DMS153 treated with DMSO at 0.1 percent for 48 hours (cell line): ENCODE measurements around the gene POLR3B.
"Not testable (repeated sequence)": the region's sequence is repeated elsewhere in the genome, so short reads cannot be mapped to it uniquely, and the experiment has no call there.

ENCODE experiments used
- DNase-seq: peaks from one replicate; lab custom pipeline; 2025; ENCODE audit not compliant: unreplicated experiment; lab: John Stamatoyannopoulos, UW

POLR3B gene

DNA sequence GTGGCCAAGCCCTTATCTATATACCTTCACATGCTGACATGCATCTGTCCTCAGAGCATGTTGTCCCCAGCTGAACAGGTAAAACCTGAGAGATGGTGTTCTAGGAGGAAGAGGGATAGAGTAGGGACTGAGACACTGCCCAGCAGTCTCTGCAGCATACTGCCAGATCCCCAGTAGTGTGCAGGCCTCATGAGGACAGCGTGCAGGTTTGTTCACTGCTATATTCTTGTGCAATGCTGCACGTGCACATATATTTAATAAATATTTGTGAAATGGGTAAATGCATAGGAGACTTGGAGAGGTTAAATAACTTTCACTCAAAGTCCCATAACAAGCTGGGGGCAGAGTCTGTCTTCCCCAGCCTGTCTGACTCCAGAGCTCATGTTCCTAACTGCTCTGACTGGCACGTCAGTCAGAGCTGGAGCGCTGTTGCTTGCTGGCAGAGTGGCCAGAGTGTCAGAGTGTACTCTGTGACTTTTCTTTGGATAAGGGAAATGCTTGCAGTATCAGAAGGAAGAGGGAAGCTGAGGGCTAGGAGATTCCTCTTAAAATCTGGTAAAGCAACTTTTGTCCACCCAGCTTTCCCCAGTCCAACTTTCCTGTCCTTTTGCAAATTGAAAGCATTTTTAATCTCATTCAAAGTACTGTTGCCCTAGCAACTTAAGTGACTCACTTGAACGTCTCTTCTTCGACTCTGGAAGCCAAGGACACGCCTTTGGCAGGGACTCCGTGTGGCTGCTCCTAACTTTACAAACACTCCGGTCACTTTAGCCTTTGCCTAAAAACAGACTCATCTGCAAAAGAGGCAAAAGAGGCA, 14.9 kb upstream of the POLR3B start:
- DNase-seq, result no peak

DNA sequence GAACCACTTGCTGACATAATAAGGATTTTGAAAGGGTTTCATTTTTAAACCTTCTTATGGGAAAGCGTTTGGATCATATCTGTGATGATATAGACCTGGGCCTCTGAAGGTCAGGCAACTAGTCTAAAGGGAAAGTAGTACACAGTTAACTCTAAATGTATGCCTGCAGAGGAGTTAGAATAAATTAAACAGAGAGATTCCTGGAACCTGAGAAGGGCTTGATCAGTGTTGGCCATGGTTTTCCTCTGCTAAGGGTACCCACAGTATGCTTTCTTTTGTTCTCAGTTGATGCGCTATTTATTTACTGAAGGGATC, 14.4 kb upstream of the POLR3B start:
- no peak for DNase-seq

DNA sequence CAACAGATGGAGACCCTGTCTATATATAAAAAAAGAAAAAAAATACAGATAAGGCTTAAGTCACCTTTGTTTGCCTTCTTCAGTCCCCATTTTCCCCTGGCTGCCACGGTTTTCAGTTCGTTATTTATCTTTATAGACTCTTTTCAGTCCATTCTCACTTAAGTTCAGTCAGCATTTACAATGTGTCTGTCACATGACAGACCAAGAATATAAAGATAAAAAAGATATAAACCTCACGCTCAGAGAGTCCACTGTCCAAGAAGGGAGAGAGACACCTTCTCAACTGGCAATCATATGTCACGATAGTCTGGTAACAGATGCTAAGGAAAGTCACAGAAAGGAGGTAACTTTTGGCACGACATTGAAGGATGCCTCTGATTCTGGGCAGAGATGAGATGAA, 13.4 kb upstream of the POLR3B start:
- DNase-seq, result no peak

DNA sequence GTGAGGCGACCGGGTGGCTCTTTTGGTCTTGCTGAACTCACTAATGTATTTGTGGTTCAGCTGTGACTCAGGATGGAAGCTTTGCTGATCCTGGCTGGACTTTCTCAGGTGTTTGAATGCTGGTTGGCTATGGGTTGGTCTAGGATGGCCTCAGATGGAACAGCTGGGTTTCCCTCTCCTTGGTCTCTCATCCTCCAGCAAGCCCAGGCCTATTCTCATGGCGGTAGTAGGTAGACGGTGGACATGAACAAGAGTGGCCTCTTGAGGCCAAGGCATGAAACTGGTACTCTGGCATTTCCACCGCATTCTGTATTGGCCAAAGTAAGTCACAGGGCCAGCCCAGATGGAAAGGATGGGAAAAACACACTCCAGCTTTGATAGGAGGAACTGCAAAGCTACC, 11.8 kb upstream of the POLR3B start:
- no peak for DNase-seq

DNA sequence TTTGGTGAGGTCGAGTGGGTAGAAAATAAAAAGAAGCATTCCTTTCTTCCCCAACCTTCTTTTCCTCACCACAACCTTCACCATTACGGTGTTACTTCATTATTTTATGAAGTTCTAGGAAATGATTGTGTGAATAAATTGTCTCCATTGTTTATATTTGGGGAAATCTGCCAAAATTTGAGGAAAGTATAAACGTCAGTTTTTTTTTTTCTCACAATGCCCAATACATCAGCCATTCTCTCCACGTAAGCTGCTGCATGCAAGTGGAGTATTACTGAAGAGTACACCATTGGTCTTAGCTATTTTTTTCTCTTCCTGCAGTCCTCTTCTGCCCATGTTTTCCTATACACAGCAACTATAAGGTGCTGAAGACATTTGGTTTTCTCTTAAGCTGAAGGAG, 9.1 kb upstream of the POLR3B start:
- DNase-seq, result no peak

DNA sequence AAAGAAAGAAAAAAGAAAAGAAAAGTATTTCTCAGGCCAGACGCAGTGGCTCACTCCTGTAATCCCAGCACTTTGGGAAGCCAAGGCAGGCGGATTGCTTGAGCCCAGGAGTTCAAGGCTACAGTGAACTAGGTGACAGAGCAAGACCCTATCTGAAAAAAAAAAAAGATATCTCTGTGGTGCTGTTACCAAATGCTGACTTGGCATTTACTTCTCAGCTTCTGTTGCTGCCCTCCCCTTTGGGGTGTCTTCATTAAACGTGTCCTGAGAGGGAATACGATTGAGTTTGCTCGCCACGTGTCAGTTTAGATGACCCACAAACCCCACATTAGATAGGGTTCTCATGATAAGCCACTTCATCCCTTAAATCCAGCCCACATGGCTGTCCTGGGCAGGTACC, 4.4 kb upstream of the POLR3B start:
- no peak for DNase-seq

DNA sequence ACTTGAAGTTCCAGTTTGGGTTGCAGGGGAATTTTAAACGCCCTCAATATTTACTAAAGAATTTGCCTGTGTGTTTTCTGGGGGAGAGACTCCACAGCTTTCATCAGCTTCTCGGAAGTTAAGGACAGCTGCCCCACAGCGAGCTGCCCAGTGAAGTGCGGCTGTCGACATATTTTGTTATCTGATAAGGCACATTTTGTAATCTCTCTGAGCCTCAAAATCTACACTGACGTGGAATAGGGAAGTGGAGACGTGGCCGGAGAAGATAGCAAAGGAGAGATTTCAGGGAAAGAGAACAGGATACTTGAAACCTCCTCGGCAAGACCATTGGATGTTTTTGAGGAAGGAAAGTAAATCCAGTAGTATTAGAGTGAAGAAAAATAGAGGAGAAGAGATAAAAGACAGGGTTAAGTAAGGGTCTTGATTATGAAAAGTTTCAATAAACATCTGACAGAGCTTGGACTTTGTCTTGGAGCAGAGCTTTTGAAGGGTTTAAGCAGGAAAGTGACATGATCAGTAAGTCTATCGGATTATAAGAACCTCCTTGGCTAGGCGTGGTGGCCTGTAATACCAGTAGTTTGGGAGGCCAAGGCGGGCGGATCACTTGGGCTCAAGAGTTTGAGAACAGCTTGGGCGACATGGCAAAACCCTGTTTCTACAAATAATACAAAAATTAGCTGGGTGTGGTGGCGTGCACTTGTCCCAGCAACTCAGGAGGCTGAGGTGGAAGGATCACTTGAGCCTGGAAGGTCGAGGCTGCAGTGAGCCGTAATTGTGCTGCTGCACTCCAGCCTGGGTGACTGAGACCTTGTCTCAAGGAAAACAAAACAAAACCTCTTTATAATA, 1.1 kb downstream of the POLR3B start:
- no peak for DNase-seq

DNA sequence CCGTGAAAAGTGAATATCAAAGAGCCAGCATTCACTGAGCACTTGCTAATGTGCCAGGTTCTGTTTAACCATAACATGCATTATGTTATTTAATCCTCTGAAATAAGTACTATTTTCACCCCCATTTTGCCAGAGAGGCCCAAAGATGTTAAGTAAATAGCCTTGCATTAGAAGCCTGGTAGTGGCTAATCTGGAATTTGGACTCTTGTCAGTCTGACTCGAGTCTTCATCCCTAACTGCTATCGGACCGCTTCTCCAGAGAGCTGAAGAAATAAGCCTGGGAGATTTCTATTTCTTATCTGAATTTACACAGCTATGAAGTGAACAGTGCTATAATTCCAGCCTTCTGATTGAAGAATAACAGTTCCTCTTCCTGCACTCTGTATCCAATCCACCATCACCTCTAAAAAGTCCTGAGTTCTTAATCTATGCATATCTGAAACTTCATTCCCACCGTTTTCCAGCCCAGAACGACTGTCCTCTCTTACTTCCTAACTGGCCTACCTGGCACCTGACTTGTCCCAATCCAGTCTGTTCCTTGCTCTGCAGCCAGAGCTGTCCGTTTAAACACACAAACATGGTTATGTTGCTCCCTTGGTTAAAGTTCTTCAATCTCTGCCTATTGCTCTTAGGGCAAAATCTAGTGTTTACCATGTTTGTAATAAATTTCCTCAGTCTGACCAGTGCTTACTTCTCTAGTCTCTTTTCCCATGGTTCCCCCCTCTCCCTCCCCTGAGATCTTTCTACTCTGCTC, 2.3 kb downstream of the POLR3B start:
- DNase-seq, result no peak

DNA sequence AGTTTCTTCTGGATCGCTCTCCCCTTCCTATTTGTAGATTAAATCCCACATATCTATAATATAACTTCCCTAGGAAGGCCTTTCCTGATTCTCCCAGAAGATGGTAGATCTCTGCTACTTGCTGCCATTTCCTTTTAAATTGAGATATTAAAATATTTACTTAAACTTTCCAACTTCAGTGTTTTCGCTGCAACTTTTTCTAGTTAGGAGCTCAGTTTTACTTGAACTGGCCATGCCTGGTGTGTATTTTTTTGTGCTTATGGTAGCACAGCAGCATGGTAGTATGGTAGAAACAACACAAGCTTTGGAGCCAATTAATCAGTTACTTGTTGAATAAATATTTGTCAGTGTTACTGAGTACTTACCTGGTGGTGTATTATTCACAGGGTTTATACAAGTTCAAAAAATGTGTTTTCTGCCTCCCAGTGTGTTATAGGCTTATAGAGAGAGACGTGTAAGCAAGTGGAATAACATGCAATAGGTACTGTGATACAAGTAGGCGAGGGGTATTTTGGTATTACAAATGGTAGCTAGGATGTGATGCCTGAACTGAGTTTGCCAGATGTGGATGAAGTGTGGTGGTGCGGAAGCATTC, 2.9 kb downstream of the POLR3B start:
- no peak for DNase-seq

DNA sequence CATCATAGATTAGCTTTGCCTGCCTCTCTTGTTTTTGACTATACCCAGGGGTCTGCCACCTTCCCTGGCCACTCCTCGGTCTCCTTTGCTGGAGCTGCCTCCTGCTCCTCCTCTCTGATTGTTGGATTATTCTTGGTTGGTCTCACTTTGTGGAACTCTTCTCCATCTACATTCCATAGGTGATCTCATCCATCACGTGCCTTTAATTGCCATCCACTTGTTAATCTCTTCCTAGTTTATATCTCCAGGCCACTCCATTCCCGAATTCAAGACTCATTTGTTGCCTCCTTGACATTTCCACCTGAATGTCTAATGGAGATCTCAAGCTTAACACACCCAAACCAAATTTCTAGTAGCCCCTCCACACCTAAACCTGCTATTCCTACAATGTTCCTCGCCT, 5.4 kb downstream of the POLR3B start:
- DNase-seq, result no peak

DNA sequence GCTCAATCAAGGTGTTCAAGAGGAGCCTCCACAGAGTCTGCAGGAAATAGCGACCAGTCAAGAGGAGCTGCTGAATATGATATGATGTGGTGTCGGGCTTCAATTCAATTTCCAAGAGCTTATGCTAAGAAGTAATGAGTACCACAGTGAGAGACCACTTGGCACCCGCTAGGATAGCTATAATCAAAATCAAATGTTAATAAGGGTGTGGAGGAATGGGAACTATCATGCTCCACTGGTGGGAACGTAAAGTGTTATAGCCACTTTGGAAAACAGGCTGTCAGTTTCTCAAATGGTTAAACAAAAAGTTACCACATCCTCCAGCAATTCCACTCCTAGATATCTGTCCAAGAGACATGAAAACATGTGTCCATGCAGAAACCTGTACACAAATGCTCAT, 6.7 kb downstream of the POLR3B start:
- no peak for DNase-seq

DNA sequence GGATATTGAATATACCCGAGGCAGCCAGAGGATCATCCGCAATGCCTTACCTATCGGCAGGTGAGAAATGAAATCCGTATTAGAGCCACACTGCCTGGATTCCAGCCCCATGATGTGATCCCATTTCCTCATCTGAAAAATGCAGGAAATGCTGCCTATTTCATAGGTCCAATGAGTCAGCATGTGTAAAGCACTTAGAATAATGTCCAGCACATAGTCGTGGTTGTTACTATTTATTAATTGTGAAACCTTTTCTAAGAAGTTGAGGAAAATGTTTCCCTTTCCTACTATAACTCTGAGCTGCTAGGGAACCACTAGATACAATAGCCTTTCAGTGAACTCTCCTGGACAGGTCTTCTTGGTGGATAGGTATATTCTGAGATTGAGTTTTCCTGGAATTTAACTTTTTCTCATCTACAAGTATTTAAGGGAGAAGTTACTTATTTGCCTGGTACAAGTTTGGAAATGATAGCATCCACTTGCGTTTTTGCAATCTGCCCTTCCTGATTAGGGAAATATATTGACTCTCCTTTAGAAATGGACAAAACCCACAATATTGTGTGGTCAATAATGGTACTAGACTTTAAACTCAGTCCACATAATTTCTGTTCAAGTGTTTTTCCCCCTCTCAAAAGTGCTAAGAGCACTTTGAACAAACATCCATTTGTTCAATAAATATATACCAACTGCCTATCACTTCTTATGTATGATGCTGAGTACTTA, 12.2 kb downstream of the POLR3B start:
- no peak for DNase-seq

DNA sequence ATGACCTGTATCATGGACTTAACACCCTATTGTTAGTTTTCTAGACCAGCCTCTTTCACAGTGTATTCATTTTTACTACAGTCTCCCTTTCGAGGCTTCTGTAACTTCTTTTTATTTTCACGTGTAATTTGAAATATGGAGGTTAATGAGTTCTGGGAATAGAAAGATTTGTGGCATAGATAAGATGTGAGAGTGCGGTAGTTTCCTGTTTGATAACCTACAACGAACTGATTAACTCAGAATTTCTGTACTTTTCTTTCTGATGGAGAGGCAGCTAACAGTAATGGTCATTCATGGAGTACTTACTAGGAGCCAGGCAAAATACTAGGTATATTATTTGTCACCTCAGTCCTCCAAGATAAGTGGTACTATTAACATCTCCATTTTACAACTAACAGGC, 21.2 kb downstream of the POLR3B start:
- DNase-seq, result no peak

DNA sequence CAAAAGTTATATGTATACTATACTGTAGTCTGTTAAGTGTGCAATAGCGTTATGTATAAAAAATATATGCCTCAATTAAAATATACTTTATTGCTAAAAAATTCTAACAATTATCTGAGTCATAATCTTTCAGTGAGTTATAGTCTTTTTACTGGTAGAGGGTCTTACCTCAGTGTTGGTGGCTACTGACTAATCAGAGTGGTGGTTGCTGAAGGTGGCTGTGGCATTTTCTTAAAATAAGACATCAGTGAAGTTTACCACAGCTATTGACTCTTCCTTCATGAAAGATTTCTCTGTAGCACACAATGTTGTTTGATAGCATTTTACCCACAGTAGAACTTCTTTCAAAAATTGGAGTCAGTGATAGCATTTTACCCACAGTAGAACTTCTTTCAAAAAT, 23.4 kb downstream of the POLR3B start:
- DNase-seq, result no peak

DNA sequence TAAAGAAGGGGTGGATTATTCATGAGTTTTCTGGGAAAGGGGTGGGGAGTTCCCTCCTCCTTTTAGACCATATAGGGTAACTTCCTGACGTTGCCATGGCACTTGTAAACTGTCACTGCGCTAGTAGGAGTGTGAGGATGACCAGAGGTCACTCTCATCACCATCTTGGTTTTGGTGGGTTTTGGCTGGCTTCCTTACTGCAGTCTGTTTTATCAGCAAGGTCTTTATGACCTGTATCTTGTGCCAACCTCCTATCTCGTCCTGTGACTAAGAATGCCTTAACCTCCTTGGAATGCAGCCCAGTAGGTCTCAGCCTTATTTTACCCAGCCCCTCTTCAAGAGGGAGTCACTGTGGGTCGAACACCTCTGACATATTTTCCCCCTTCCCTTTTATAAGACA, 24.3 kb downstream of the POLR3B start:
- not testable (repeated sequence) for DNase-seq

DNA sequence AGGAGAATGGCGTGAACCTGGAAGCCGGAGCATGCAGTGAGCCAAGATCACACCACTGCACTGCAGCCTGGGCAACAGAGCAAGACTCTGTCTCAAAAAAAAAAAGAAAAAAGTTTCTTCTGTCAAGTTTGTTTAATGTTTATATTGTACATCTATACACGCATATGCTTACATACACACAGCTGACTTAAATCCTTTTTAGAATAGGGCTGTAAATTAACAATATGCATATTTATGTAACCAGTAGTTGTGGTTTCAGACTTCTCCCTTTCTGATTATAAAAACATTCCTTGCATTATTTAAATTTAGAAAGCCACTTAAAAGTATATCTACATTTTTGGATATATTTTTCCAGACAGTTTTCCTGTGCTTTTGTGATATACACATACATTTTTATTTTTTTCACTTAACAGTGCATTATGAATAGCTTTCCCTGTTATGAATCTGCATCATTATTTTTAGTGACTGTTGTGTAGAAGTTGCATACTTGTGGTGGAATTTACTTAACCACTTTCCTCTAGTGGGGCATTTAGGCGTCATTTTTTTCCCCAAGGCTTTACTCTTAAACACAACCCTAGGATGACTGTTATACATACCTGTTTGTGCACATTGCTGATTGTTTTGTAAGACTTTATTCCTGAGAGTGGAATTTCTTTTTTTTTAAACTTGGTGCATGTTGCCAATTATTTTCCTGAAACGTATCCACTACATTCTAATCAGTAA, 29.4 kb downstream of the POLR3B start:
- DNase-seq, result no peak

DNA sequence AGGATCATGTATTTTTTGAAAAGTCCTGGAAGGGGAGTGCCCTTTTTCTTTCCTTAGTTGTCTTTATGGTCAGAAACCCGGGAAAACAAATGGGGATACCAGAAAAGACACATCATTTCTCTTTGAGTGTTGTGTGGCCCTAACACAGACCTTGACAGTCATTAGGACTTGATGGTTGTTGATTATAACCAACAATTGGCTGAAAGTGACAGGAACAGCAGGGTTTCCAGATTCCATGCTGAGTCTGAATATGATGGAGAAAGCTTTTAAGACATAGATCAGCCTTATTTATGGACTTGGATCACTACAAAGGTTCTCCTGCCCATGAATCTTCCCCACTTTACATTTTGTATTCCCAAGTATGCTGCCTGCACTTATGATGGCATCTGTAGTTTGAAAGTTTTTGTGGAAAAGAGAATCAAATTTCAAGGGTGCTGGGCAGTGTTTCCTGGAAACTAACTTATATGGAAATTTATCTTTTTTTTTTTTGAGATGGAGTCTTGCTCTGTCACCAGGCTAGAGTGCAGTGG, 30.4 kb downstream of the POLR3B start:
- DNase-seq, result no peak

DNA sequence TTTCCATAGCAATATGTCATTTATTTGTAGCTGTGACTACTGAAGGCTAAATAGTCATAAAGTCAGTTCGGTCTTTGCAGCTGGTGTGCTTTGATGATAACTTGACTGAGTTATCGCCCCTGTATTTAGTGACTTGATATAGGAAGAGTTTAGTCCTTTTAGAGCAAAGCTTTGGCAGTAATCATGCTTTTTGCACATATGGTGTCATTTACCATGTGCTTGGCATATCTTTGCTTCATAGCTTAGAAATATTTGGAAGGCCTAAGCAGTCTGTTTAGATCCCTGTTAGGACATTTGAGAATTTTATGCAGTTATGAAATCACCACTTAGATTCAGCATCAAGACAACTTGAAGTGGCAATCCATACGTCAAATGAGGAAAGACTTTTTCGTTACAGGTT, 31.6 kb downstream of the POLR3B start:
- no peak for DNase-seq

DNA sequence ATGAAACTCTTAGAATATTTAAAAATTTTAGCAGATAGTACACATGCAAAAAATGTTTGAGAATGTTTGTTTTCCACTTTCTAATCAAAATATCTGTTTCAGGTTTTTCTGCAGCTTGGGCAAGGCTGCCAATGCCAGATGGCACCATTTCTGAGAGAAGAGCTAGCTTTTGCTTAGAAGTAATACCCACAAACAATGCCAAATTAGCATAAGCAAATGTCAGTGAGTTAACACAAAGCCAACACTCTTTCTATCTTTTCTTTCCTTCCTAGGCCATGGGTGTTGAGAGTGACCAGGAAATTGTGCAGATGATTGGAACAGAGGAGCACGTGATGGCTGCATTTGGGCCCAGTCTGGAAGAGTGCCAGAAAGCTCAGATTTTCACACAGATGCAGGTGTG, 35.2 kb downstream of the POLR3B start:
- DNase-seq, result no peak

DNA sequence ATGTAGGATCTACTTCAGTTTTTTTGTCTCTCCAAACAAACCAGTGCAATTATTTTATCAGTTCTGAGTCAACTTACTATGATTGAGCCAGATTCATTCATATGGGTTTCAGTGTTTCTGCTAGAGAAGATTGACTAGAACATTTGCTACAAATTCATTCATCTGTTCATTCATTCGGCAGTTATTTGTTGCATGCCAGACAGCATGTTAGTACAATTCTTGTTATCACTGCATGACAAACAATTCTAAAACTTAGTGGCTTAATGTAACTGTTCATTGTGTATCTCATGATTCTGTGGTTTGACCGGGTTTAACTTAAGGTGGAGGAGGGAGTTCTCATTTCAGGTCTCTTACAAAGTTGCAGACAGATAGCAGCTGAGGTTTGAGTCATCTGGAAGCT, 52.3 kb downstream of the POLR3B start:
- no peak for DNase-seq
